GM23338 (cell line): ENCODE results near the gene ZNF511. TPM values are rescaled to one million over a fixed set of nuclear protein-coding genes. Genes with fewer than 3 reads are reported as not detected.

Source experiments
- ATAC-seq: fragments of 200-7000 bp; cut with Tn5 transposase; 3 replicates; pipeline ENCODE4 v1.9.1; 2020
- DNase-seq: peaks from one replicate; pipeline ENCODE4 v3.0.0-alpha.2; 2015; ENCODE audit warnings: low spot score
- H2AFZ ChIP-seq: fragments of 200-600 bp; sonication (generic); 2 replicates; pipeline ENCODE4 v1.8.0; 2016; ENCODE audit warnings: antibody characterized with exemption, mild to moderate bottlenecking, moderate library complexity
- H3F3A ChIP-seq: fragments of 200-600 bp; sonication (generic); replicated peaks from 2 replicates; pipeline ENCODE4 v1.8.0; 2017; ENCODE audit warnings: antibody characterized with exemption, mixed run types, low read depth
- H3K27ac ChIP-seq: fragments of 200-600 bp; sonication (generic); 2 replicates; pipeline ENCODE4 v1.6.1; 2016; ENCODE audit warnings: low read depth
- H3K27me3 ChIP-seq: fragments of 200-600 bp; sonication (generic); 2 replicates; pipeline ENCODE4 v1.8.0; 2016; ENCODE audit warnings: mild to moderate bottlenecking, mixed run types, moderate library complexity; ENCODE audit not compliant: insufficient read depth
- H3K36me3 ChIP-seq: fragments of 200-600 bp; sonication (generic); 2 replicates; pipeline ENCODE4 v1.8.0; 2016; ENCODE audit warnings: mild to moderate bottlenecking; ENCODE audit not compliant: insufficient read depth
- H3K4me1 ChIP-seq: fragments of 200-600 bp; sonication (generic); 2 replicates; pipeline ENCODE4 v1.8.0; 2016; ENCODE audit warnings: mild to moderate bottlenecking, moderate library complexity; ENCODE audit not compliant: insufficient read depth
- H3K4me2 ChIP-seq: fragments of 200-600 bp; sonication (generic); 2 replicates; pipeline ENCODE4 v1.7.1; 2017; ENCODE audit warnings: mixed run types
- H3K4me3 ChIP-seq: fragments of 200-600 bp; sonication (generic); 2 replicates; pipeline ENCODE4 v1.6.1; 2016; ENCODE audit warnings: mixed run types
- H3K79me2 ChIP-seq: fragments of 200-600 bp; sonication (generic); replicated peaks from 2 replicates; pipeline ENCODE4 v1.8.0; 2017; ENCODE audit warnings: mild to moderate bottlenecking; ENCODE audit not compliant: insufficient read depth
- H3K9me2 ChIP-seq: fragments of 200-600 bp; sonication (generic); 2 replicates; pipeline ENCODE4 v1.8.0; 2017; ENCODE audit not compliant: insufficient read depth
- H4K20me1 ChIP-seq: fragments of 200-600 bp; sonication (generic); replicated peaks from 2 replicates; pipeline ENCODE4 v1.8.0; 2017; ENCODE audit warnings: mild to moderate bottlenecking; ENCODE audit not compliant: insufficient read depth
- H3K27ac Mint-ChIP-seq: 2 replicates; pipeline ENCODE4 v1.8.0; 2020; ENCODE audit warnings: inconsistent platforms, mild to moderate bottlenecking, moderate library complexity, mixed read lengths
- H3K27me3 Mint-ChIP-seq: 3 replicates; pipeline ENCODE4 v1.8.0; 2022; ENCODE audit warnings: low read depth, mild to moderate bottlenecking, moderate library complexity, mixed read lengths, inconsistent platforms; ENCODE audit not compliant: insufficient read depth, poor library complexity
- H3K36me3 Mint-ChIP-seq: 3 replicates; pipeline ENCODE4 v1.8.0; 2021; ENCODE audit warnings: low read depth, mild to moderate bottlenecking, inconsistent platforms, moderate library complexity, mixed read lengths
- H3K4me1 Mint-ChIP-seq: 3 replicates; pipeline ENCODE4 v1.8.0; 2020; ENCODE audit warnings: mild to moderate bottlenecking, inconsistent platforms, mixed read lengths
- H3K4me3 Mint-ChIP-seq: 3 replicates; pipeline ENCODE4 v1.8.0; 2021; ENCODE audit warnings: moderate library complexity, mild to moderate bottlenecking, inconsistent platforms, mixed read lengths
- H3K9me3 Mint-ChIP-seq: 3 replicates; pipeline ENCODE4 v1.8.0; 2020; ENCODE audit warnings: moderate library complexity, mild to moderate bottlenecking, inconsistent platforms, mixed read lengths
- CREB1 ChIP-seq: fragments of 250-450 bp; sonication (Bioruptor Pico); IDR thresholded peaks from 2 replicates; pipeline ENCODE4 v1.5.0; 2020; ENCODE audit warnings: low read depth, mild to moderate bottlenecking, moderate library complexity
- CTCF ChIP-seq, 2 experiments: fragments of 200-600 bp in 1 of 2; sonication (generic) in 1 of 2; conservative IDR thresholded peaks; 2 replicates each; pipeline versions ENCODE4 v1.5.1 to v1.6.1; 2016 to 2017; ENCODE audit warnings: antibody characterized with exemption in 2 of 2, low read depth in 2 of 2, mild to moderate bottlenecking in 2 of 2, moderate library complexity in 1 of 2
- ETS1 ChIP-seq: IDR thresholded peaks from 2 replicates; pipeline ENCODE4 v1.6.1; 2016; ENCODE audit warnings: antibody characterized with exemption
- EZH2 ChIP-seq: fragments of 200-600 bp; sonication (generic); IDR thresholded peaks from one replicate; pipeline ENCODE4 v1.8.0; 2017; ENCODE audit warnings: antibody characterized with exemption, mild to moderate bottlenecking, low read depth; ENCODE audit not compliant: unreplicated experiment
- EZH2phosphoT487 ChIP-seq: fragments of 200-600 bp; sonication (generic); IDR thresholded peaks from one replicate; pipeline ENCODE4 v1.8.1; 2018; ENCODE audit warnings: antibody characterized with exemption; ENCODE audit not compliant: unreplicated experiment
- JUNB ChIP-seq: IDR thresholded peaks from one replicate; pipeline ENCODE4 v1.6.1; 2016; ENCODE audit warnings: antibody characterized with exemption; ENCODE audit not compliant: unreplicated experiment
- NANOG ChIP-seq: IDR thresholded peaks from 2 replicates; pipeline ENCODE4 v1.6.1; 2016; ENCODE audit warnings: antibody characterized with exemption, borderline replicate concordance
- POLR2AphosphoS5 ChIP-seq: IDR thresholded peaks from 2 replicates; pipeline ENCODE4 v1.6.1; 2016; ENCODE audit warnings: antibody characterized with exemption, low read depth
- STAT1 ChIP-seq: IDR thresholded peaks from one replicate; pipeline ENCODE4 v1.6.1; 2016; ENCODE audit warnings: antibody characterized with exemption; ENCODE audit not compliant: unreplicated experiment
- ZNF114 ChIP-seq: fragments of 250-450 bp; sonication (Bioruptor Pico); IDR thresholded peaks from 2 replicates; pipeline ENCODE4 v1.5.0; 2020; ENCODE audit warnings: mild to moderate bottlenecking, moderate library complexity
- ZNF331 ChIP-seq: fragments of 250-450 bp; sonication (Bioruptor Pico); IDR thresholded peaks from 2 replicates; pipeline ENCODE4 v1.5.0; 2020; ENCODE audit warnings: low read depth, mild to moderate bottlenecking, moderate library complexity
- ZNF462 ChIP-seq: fragments of 250-450 bp; sonication (Bioruptor Pico); IDR thresholded peaks from 2 replicates; pipeline ENCODE4 v1.5.0; 2020; ENCODE audit warnings: mild to moderate bottlenecking, moderate library complexity
- long read RNA-seq: library from polyadenylated mRNA; unstranded; transcript quantifications from one replicate; pipeline ENCODE4 v2.0.0, GENCODE V29; 2020; ENCODE audit not compliant: unreplicated experiment
- polyA plus RNA-seq: library from polyadenylated mRNA; unstranded; fragments of >200 nt; fragmentation: Nextera tagmentation; extraction: Ambion mirVana; gene quantifications from 2 replicates; pipeline ENCODE4 v1.2.1, GENCODE V29; 2016
- total RNA-seq: library from RNA; depleted of rRNA; stranded (reverse); fragments of >200 nt; shearing (Covaris generic); gene quantifications from 2 replicates; pipeline ENCODE4 v1.2.3, GENCODE V29; 2014; rRNA removed
- TF ChIP-seq, protein P1 (sequence below): IDR thresholded peaks from one replicate; pipeline ENCODE4 v1.6.1; 2018; ENCODE audit warnings: antibody characterized with exemption; ENCODE audit not compliant: unreplicated experiment

The ZNF511 gene
- total RNA-seq (41.0 and 41.3 TPM in 2 replicates), polyA plus RNA-seq (104 and 114 TPM in 2 replicates)
- long read RNA-seq, transcript ZNF511-202 (6 exons, 1,520 nt) = major isoform, 74 of 93 reads
- long read RNA-seq, partial matches to known transcripts = 3 of 93 reads
- long read RNA-seq, other reads (novel, unspliced or antisense) = 13 of 93 reads

GRCh38 chr10:133308421-133309099 is at the start of gene ZNF511, which contains the start of gene TUBGCP2:
TSS of gene ZNF511 (plus strand) at chr10:133308914. CDS start at chr10:133308944, 30 bp downstream.
TSS of gene TUBGCP2 (minus strand) at chr10:133308872. CDS start at chr10:133302941, 5,931 bp downstream.
- peak within 1 kb of the TSS; percentile 88 for H3K27ac ChIP-seq
- peaks cover 18% of the 10 kb centered on the region for H3F3A ChIP-seq
- peaks cover 43% of the 10 kb centered on the region for H3K79me2 ChIP-seq
- Mint-ChIP-seq H3K36me3 (peaks cover 22% of the 10 kb centered on the region), H3K27ac (peak within 1 kb of the TSS; percentile 93), H3K9me3 (peaks cover 2% of the 10 kb centered on the region; the same call in 2 of the 3 replicates), H3K27me3 (peaks cover 6% of the 10 kb centered on the region), H3K4me3 (peak within 1 kb of the TSS; percentile 97), H3K4me1 (peaks cover 4% of the 10 kb centered on the region)
- ATAC-seq (peak; percentile 79), DNase-seq (peak; percentile 81)
- H3K27me3 ChIP-seq = no peaks in the 10 kb centered on the region
- peaks cover 10% of the 10 kb centered on the region; the same call in 1 of the 2 replicates for H3K4me1 ChIP-seq
- peaks cover 5% of the 10 kb centered on the region; the same call in 1 of the 2 replicates for H3K36me3 ChIP-seq
- no peak within 1 kb of the TSS for H2AFZ ChIP-seq
- H3K9me2 ChIP-seq = no peaks in the 10 kb centered on the region
- H4K20me1 ChIP-seq = peaks cover 24% of the 10 kb centered on the region
- TF ChIP-seq ZNF114 (CRISPR knock-in tag) = no peak
- peak; percentile 69 for TF ChIP-seq ETS1
- TF ChIP-seq, protein P1, sequence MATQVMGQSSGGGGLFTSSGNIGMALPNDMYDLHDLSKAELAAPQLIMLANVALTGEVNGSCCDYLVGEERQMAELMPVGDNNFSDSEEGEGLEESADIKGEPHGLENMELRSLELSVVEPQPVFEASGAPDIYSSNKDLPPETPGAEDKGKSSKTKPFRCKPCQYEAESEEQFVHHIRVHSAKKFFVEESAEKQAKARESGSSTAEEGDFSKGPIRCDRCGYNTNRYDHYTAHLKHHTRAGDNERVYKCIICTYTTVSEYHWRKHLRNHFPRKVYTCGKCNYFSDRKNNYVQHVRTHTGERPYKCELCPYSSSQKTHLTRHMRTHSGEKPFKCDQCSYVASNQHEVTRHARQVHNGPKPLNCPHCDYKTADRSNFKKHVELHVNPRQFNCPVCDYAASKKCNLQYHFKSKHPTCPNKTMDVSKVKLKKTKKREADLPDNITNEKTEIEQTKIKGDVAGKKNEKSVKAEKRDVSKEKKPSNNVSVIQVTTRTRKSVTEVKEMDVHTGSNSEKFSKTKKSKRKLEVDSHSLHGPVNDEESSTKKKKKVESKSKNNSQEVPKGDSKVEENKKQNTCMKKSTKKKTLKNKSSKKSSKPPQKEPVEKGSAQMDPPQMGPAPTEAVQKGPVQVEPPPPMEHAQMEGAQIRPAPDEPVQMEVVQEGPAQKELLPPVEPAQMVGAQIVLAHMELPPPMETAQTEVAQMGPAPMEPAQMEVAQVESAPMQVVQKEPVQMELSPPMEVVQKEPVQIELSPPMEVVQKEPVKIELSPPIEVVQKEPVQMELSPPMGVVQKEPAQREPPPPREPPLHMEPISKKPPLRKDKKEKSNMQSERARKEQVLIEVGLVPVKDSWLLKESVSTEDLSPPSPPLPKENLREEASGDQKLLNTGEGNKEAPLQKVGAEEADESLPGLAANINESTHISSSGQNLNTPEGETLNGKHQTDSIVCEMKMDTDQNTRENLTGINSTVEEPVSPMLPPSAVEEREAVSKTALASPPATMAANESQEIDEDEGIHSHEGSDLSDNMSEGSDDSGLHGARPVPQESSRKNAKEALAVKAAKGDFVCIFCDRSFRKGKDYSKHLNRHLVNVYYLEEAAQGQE = no peak
- 0 out of 4 replicates have a peak, but pooled peaks of 1 of the 2 experiments have one; percentile 19 for TF ChIP-seq CTCF (conservative IDR thresholded peaks at IDR 0.05; ENCODE audit: low read depth in 2 of 2)
- TF ChIP-seq NANOG = no peak
- no peak for TF ChIP-seq JUNB
- no peak for TF ChIP-seq EZH2
- no peak for TF ChIP-seq EZH2phosphoT487
- TF ChIP-seq STAT1 = no peak
- TF ChIP-seq ZNF331 = no peak
- TF ChIP-seq CREB1 = peak; percentile 98
- TF ChIP-seq POLR2AphosphoS5 = peak; percentile 62
- TF ChIP-seq ZNF462 (CRISPR knock-in tag) = no peak
- peak within 1 kb of the TSS; percentile 100 for H3K4me2 ChIP-seq
- peak within 1 kb of the TSS; percentile 98 for H3K4me3 ChIP-seq
